Panc1 (cell line): ENCODE data around the gene PIK3AP1. TPM values are rescaled to one million over a fixed set of nuclear protein-coding genes. Genes with fewer than 3 reads are reported as not detected.
A peak's percentile ranks its signal among the peaks of the same experiment; 100 is the strongest.

Experiments used
- ATAC-seq: fragments of 200-7000 bp; cut with Tn5 transposase; 2 replicates; pipeline ENCODE4 v1.9.1; 2020; ENCODE audit warnings: mild to moderate bottlenecking, moderate library complexity
- BruUV-seq: library from RNA; stranded (reverse); fragments of 400-500 nt; replicated peaks from 2 replicates; lab custom pipeline; 2021; lab: Mats Ljungman, UMichigan
- CTCF ChIA-PET: fragments of 300-600 bp; sonication (Branson Sonifier 250); formaldehyde crosslinking; loops from one replicate; lab custom pipeline; 2022; ENCODE audit warnings: antibody characterized with exemption; lab: Charles Lee
- POLR2A ChIA-PET: fragments of 300-600 bp; sonication (Branson Sonifier 250); formaldehyde crosslinking; loops from one replicate; lab custom pipeline; 2022; ENCODE audit warnings: antibody characterized with exemption; lab: Charles Lee
- DNase-seq: peaks from one replicate; pipeline ENCODE4 v3.0.0-alpha.2; 2010; ENCODE audit warnings: low read depth, low spot score
- H3K27ac ChIP-seq: 2 replicates; pipeline ENCODE4 v1.5.1; 2011; ENCODE audit warnings: mild to moderate bottlenecking, low read length, inconsistent platforms
- H3K27me3 ChIP-seq: fragments of 200-500 bp; sonication (Bioruptor generic); 2 replicates; pipeline ENCODE4 v1.6.0; 2014; ENCODE audit warnings: low read length, inconsistent platforms; ENCODE audit not compliant: control insufficient read depth, insufficient read depth
- H3K36me3 ChIP-seq: fragments of 200-500 bp; sonication (Bioruptor generic); 2 replicates; pipeline ENCODE4 v1.5.1; 2014; ENCODE audit warnings: inconsistent platforms, mild to moderate bottlenecking, low read length, moderate library complexity; ENCODE audit not compliant: control insufficient read depth, insufficient read depth
- H3K4me1 ChIP-seq: 2 replicates; pipeline ENCODE4 v1.5.1; 2011; ENCODE audit warnings: inconsistent platforms, mild to moderate bottlenecking, low read length, moderate library complexity; ENCODE audit not compliant: control insufficient read depth, insufficient read depth
- H3K4me3 ChIP-seq, 2 experiments: 2 replicates each; pipeline ENCODE4 v1.5.1; 2011 to 2012; ENCODE audit warnings: low read depth in 2 of 2, low read length in 2 of 2, mild to moderate bottlenecking in 2 of 2, inconsistent platforms in 1 of 2, moderate library complexity in 1 of 2
- H3K9me3 ChIP-seq: fragments of 200-500 bp; sonication (Bioruptor generic); 2 replicates; pipeline ENCODE4 v1.5.1; 2014; ENCODE audit warnings: low read depth, mild to moderate bottlenecking, inconsistent platforms, low read length, moderate library complexity; ENCODE audit not compliant: control insufficient read depth, insufficient read depth
- CTCF ChIP-seq: fragments of 450-650 bp; IDR thresholded peaks from 2 replicates; pipeline ENCODE4 v1.5.1; 2017; ENCODE audit warnings: mild to moderate bottlenecking
- POLR2AphosphoS5 ChIP-seq: IDR thresholded peaks from 2 replicates; pipeline ENCODE4 v1.6.1; 2012; ENCODE audit warnings: mild to moderate bottlenecking, low read depth, low read length, moderate library complexity
- REST ChIP-seq, 2 experiments: IDR thresholded peaks; 2 replicates each; pipeline ENCODE4 v1.6.1; 2011 to 2012; ENCODE audit warnings: low read depth in 2 of 2, control low read depth in 1 of 2, low read length in 1 of 2, mild to moderate bottlenecking in 1 of 2, moderate library complexity in 1 of 2; ENCODE audit not compliant: insufficient read depth in 1 of 2
- SIN3A ChIP-seq: IDR thresholded peaks from 2 replicates; pipeline ENCODE4 v1.6.1; 2012; ENCODE audit warnings: low read depth, mild to moderate bottlenecking, low read length, moderate library complexity, borderline replicate concordance; ENCODE audit not compliant: insufficient read depth
- TCF7L2 ChIP-seq: IDR thresholded peaks from 2 replicates; pipeline ENCODE4 v1.6.1; 2011; ENCODE audit warnings: mild to moderate bottlenecking, low read depth, low read length, inconsistent platforms
- in situ Hi-C: cut with HindIII; loops from 2 replicates; pipeline ENCODE4 v1.10.0; 2016; ENCODE audit warnings: low sequenced_read_pairs, low pct_unique_long_range_greater_than_20kb
- intact Hi-C: fragments of 100-400 bp; cut with micrococcal nuclease; formaldehyde crosslinking; loops from one replicate; pipeline ENCODE4 v1.10.0; 2022; ENCODE audit not compliant: unreplicated experiment
- total RNA-seq: library from RNA; stranded (reverse); gene quantifications from one replicate; pipeline ENCODE4 v1.2.1, GENCODE V29; 2021; ENCODE audit not compliant: unreplicated experiment

The PIK3AP1 gene
- total RNA-seq, 1 experiment from 2014 or later, result 2.6 TPM

- CTCF ChIA-PET, result interaction anchor here (0.7 kb wide), 1 partner anchor 60 kb away, joined by 4 read pairs; no protein-coding TSS in a partner anchor
- ATAC-seq, result peak; percentile 51; the same call in 1 of the 2 replicates
- POLR2A ChIA-PET, result no interaction called here
These were observed 19.8 kb downstream of the PIK3AP1 start for GRCh38 chr10:96700374-96701099.

GRCh38 chr10:96699613-96700012 is 20.7 kb downstream of the PIK3AP1 start:
- POLR2A ChIA-PET, result no interaction called here
- in situ Hi-C loops, result no loop called here
- intact Hi-C loops, result no loop called here

More at GRCh38 chr10:96700374-96701099, 19.8 kb downstream of the PIK3AP1 start:
- DNase-seq, result no peak
- intact Hi-C loops (no loop called here), in situ Hi-C loops (no loop called here)
- BruUV-seq, result no TSS peak
- H3K9me3 ChIP-seq, result no peaks in the 10 kb centered on the region
- no peaks in the 10 kb centered on the region for H3K36me3 ChIP-seq
- H3K27me3 ChIP-seq, result no peaks in the 10 kb centered on the region
- no peak for TF ChIP-seq SIN3A
- TF ChIP-seq POLR2AphosphoS5, result no peak
- TF ChIP-seq CTCF, result no peak
- TF ChIP-seq TCF7L2, result no peak
- no peak for TF ChIP-seq REST (IDR thresholded peaks at IDR 0.05; ENCODE audit: insufficient read depth in 1 of 2, low read depth in 2 of 2, low read length in 1 of 2)
- H3K27ac ChIP-seq, result no peak overlapping the region
- H3K4me3 ChIP-seq, result no peak overlapping the region
- no peaks in the 10 kb centered on the region for H3K4me1 ChIP-seq

More at GRCh38 chr10:96699613-96700012, 20.7 kb downstream of the PIK3AP1 start:
- Histone ChIP-seq H3K36me3 (no peaks in the 10 kb centered on the region), H3K4me1 (no peaks in the 10 kb centered on the region), H3K27ac (no peak overlapping the region), H3K9me3 (no peaks in the 10 kb centered on the region), H3K27me3 (no peaks in the 10 kb centered on the region), H3K4me3 (no peak overlapping the region)
- CTCF ChIA-PET, result no interaction called here
- DNase-seq, result no peak
- BruUV-seq, result no TSS peak
- no peak for ATAC-seq
- TF ChIP-seq REST (IDR thresholded peaks at IDR 0.05; ENCODE audit: insufficient read depth in 1 of 2, low read depth in 2 of 2, low read length in 1 of 2) (no peak), POLR2AphosphoS5 (no peak), CTCF (no peak), TCF7L2 (no peak), SIN3A (no peak)
